H54 (cell line): ENCODE results near the gene LPCAT1.

Experiments used
- DNase-seq: peaks from one replicate; pipeline ENCODE4 v3.0.0; 2011; ENCODE audit warnings: low spot score, mixed read lengths; ENCODE audit not compliant: insufficient read length
- FAIRE-seq: peaks from 3 replicates; lab custom pipeline; 2011; peaks lifted over from hg19 to GRCh38; lab: Jason Lieb, UNC
- POLR2A ChIP-seq: IDR thresholded peaks from 2 replicates; pipeline ENCODE4 v1.6.1; 2011; ENCODE audit warnings: low read depth, mild to moderate bottlenecking, low read length

The LPCAT1 gene

DNA sequence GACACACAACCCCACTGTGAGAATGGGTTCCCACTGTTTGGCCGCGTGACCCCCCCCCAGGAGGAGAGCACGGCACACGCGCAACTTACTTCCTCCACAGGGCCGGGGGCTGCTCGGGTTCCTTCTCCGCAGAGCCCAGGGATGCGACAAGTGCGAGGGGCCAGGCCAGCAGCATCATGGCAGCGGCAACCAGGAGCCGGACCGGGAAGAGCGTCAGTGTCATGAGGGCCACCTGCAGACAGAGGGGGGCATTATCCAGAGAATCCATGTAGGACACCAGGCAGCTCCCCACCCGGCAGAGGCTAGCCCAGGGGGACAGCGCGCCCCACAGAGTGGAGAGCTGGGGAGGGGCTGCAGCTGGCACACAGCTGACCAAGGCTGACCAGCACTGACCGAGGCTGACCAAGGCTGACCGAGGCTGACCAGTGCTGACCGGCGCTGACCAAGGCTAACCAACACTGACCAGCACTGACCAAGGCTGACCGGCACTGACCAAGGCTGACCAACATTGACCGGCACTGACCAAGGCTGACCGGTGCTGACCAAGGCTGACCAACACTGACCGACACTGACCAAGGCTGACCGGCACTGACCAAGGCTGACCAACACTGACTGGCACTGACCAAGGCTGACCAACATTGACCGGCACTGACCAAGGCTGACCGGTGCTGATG lies 22.3 kb downstream of the LPCAT1 start:
- TF ChIP-seq POLR2A: no peak
- FAIRE-seq (no peak), DNase-seq (no peak)

DNA sequence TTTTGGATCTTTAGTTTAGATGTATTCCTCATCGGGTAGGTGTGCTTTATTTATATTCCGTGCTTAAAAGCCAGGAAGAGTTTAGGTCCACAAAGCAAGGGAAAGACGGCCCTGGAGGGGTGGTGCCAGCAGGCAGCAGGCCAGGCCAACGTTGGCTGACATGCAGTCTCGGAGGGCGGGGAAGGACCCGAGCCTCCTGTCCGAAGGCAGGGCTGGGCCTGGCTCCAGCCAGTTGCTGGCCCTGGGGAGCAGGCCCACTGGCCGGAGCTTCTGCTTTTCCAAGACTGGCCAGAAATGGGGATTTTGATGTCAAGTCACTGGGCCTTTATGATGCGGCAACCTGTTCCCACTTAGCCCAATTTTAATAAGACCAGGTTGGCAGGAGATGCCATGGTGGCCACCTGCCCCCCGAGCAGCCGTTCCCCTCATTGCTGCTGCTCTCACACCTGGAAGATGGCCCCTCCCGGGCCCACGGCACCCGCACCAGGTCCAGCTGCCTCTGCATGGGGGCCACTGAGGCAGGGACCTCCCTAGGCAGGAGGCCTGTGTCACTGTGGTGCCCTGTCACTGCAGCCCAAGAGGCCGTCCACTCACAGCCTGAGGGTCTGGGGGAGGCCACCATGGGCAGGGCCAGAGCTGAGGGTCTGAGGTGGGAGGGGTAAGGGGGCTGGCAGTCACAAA lies 23.2 kb downstream of the LPCAT1 start:
- DNase-seq (no peak), FAIRE-seq (no peak)

DNA sequence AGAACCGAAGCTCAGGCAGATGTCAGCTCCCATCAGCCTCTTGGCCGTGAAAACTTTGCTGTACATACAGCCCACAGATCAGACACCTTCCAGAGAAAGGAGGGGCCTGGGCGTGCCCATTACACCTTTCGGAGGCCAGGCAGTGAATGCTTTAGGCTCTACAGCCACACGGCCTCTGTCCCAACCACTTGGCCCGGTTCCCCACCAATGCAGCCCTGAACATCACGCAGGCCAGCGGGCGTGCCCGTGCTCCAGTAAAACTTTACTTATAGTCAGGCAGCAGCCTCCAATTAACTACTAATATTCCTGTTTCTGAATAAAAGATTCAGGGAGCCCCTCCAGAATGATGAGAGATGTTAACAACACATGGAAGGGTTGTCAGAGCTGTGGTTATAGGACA lies 23.9 kb downstream of the LPCAT1 start:
- DNase-seq (no peak), FAIRE-seq (no peak)
- no peak for TF ChIP-seq POLR2A

More for the DNA sequence above, 23.2 kb downstream of the LPCAT1 start:
- TF ChIP-seq POLR2A: no peak

DNA sequence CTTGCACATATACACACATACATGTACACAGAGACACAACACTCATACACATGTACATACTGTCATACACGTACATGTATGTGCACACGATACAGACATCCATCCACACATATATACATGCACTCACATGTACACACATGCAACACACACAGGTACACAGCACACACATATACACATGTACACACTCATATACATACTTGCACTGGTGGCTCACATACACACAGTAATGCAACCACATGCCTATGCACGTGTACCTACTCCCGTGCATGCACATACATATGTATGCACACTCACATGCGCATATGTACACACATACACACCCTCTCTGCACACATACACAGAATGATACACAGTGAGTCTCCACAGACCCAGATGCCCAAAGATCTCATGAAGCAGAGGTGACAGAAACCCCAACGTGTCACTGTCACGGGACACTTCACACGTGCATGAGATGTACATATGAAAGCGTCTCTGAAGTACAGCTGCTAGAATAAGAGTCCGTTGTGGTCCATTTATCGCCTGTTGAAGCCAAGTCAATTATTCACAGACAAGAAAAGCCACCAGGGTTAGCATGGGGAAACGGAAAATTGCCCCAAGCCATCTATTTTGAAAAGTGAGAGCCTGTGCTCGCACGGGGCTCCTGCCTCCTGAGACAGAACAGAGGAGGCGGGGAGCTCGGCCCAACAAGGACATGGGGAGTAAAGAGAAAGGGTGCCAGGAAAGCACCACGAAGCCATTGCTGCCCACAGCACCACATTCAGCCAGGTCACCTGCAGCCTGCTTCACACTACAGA lies 24.9 kb downstream of the LPCAT1 start:
- FAIRE-seq (no peak), DNase-seq (no peak)
- no peak for TF ChIP-seq POLR2A

DNA sequence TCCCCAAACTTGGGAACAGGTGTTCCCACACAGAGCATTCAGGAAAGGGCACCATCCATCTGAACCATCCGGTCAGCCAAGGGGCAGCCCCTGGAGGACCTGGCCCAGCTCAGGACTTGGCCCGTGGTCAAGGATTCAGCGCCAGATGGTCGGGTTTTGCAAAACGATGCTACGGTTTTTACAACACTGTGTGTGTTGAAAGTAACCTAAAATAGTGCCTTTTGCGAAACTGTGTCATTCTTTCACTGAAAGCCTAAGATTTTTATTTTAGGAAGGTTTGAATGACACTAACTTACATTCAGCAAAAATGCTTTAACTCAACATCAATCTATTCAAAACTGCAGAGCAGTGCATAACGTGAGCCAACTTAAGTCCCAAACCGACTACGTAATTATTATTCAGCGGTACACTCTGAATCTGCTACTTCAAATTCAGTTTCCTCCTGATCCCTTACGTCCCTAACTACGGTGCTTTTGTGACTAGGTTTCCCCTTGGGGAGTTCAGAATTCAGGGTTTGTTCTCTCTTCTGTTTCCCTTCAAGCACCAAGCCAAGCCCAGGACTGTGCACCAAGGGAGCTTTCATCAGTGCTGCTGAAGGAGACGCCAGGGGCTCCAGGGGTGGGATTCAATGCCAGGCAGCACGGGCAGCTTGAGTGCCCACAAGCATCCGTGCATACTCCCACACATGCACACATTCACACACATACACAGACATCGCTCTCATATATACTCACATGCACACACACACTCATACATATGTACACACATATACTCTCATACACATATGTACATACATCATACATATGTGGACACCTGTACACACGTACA lies 25.8 kb downstream of the LPCAT1 start:
- DNase-seq (no peak), FAIRE-seq (no peak)
- TF ChIP-seq POLR2A: no peak

DNA sequence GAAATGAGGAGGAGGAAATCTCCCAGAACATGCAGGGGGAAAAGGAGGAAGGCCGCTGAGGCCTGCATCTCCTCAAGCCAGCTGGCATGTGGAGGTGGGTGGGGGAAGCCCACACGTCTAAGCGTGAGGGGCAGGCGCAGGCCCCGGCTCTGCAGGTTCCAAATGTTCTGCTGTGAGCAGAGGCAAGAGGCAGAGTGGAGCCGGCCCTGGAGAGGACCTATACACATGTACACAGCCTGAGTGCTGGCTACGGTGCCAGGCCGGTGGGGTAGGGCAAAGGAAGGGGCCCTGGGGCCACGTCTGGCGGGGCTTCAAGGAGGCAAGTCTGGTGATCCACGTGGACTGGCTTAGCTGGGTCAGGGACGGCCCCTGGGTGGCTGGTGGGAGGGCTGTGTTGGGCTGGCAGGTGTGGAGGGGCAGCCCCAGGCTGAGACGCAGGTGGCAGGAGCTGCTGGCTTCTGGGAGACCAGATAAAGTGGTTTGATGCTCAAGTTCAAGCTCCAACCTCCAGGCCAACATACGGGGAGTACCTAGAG lies 26.4 kb downstream of the LPCAT1 start:
- no peak for FAIRE-seq
- DNase-seq: no peak
- no peak for TF ChIP-seq POLR2A

DNA sequence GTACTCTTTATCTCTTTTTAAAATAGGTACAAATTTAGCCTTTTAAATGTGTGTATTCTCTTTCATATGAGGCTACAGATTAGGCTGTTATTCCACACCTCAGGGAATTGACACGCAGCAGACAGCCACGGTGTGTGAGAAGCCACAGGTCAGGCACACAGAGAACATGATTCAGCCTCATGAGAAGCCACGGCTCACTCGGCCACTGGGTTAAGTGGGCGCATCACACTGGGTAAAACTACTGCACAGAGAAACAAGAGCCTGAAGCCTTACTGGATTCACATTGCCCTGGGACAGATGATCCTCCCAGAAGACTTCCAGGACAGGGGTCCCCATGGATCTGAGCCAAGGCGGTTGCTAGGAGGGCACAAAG lies 28.2 kb downstream of the LPCAT1 start:
- FAIRE-seq: no peak
- TF ChIP-seq POLR2A: no peak
- no peak for DNase-seq

DNA sequence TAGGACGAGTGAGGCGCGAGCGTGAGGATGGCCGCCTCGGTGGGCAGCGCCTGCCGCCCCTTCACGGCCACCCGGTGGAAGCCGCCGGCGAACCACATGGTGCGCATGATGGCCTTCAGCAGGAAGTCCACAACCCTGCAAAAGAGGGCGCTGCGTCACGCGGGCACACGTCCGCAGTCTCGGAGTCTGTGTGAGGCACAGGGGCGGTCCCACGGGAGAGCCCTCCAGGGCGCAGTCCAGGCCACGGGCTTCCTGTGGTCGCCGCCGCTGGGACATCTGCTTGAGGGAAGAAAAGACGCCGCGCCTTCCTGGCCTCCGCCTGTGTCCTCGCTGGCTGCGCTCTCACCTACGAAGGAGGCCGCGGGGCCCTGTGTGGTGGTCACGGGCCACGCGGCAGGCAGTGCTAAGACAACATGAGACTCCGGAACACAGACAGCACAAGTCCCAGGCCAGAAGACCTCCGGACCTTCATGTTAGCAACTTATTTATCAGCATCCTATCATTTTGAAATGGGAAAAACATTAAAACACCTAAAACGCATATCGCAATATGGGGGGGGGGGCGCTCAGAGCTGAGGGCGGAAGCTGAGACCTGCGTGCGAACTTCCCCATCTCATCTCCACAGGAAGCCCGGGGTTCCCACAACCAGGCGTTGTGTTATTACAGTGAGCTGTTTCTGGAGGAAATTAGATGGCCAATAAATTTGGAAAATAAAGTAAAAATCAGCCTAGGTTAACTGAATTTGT lies 28.8 kb downstream of the LPCAT1 start:
- TF ChIP-seq POLR2A: no peak
- FAIRE-seq (no peak), DNase-seq (no peak)

DNA sequence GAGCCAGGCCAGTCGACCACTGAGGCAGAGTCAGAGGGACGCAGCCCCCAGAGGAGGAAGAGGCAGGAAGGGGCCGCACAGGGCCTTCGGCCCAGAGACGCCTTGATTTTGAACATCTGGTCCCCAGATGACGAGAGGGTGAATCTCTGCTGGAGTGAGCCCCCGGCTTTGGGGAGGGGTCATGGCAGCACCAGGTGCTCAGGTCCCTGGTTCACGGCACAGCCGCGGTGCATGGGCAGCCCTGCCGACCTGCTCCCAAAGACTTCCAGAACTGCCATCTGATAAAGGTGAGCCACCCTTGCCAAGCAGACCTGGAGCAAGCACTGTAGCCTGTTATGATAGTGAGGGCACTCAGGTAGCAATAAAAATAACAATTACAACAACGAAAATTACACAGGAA lies 29.8 kb downstream of the LPCAT1 start:
- no peak for DNase-seq

DNA sequence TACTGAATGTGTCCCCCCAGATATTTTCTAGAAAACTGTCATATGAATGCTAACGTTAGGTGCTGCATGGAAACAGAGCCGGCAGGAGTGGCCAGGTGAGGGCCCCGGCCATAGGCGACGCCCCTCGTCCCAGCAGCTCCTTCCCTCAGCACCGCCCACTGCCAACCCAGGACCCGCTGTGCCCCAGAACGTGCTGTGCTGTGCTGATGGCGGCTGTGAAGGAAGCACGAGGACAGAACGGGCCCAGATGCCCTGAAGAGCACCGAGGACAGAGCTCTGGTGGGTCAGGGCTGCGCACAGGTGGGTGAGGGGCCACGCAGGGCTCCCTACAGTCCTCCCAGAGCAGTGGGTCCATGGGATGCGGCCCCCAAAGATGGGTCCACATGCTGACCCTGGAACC lies 30.3 kb downstream of the LPCAT1 start:
- DNase-seq: no peak
- TF ChIP-seq POLR2A: no peak
- FAIRE-seq: no peak

More for the DNA sequence above, 29.8 kb downstream of the LPCAT1 start:
- FAIRE-seq: no peak
- no peak for TF ChIP-seq POLR2A

DNA sequence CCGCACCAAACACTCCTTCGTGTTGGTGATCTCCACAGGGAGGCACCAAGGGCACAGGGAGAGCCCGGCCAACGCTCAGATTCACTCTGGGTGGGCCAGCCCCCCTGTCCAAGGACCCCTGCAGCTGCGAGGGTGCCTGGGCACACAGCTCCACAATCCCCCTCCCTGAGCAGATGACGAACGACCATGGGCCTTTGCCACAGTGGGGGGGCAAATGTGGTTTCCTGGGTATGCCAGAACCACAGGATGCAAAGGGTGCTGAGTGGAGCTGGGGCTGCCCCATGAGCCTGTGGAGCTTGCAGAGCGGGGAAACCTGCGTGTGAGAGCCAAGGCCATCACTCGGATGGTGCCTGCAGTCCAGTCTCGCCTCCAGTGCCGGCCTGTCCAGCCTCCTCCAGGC lies 31.0 kb downstream of the LPCAT1 start:
- DNase-seq (no peak), FAIRE-seq (no peak)

DNA sequence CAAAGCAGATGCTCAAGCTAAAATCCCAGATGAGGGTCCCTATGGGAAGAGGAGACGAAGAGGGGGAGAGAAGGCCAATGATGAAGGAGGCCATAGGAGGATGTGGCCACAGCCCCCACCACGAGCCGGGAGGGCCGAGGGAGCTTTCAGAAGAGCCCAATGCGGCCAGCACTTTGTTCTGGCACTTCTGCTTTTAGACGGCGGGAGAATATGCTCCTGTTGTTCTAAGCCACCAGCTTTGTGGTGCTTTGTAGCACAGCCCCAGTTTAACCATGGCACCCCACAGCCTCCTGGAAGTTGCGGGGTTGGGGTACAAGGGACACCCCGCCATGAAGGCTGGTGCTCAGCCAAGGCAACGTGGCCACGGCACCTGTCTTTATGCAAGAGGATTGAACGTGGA lies 33.4 kb downstream of the LPCAT1 start:
- no peak for TF ChIP-seq POLR2A
- no peak for FAIRE-seq
- no peak for DNase-seq

More for the DNA sequence above, 31.0 kb downstream of the LPCAT1 start:
- TF ChIP-seq POLR2A: no peak

DNA sequence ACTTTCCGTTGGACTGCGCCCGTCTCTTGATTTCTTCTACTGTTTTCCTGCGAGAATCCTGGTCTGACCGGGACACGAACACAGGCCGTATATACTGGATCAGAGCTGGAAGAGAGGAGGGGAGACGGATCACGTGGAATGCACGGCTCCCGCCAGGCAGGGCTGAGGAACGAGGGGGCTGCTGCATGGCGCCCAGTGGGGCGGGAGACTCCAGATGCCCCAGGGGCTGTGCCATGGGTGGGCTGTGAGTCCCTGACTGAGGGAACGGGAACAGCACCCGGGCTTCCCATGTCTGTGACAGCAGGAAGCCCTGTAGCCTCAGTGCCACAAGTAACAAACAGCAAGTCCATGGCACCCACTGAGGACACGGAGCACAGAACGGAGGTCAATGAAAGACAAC lies 34.0 kb downstream of the LPCAT1 start:
- DNase-seq (no peak), FAIRE-seq (no peak)
- TF ChIP-seq POLR2A: no peak
